GM12878 (cell line): ENCODE measurements around the gene SHMT2. TPM values are rescaled to one million over a fixed set of nuclear protein-coding genes. Genes with fewer than 3 reads are reported as not detected.
A peak's percentile ranks its signal among the peaks of the same experiment; 100 is the strongest.

Source experiments
- ATAC-seq: fragments of 200-7000 bp; cut with Tn5 transposase; 3 replicates; pipeline ENCODE4 v1.9.1; 2020; ENCODE audit warnings: mild to moderate bottlenecking, moderate library complexity
- BruUV-seq: library from RNA; stranded (reverse); fragments of 400-500 nt; replicated peaks from 2 replicates; lab custom pipeline; 2021; lab: Mats Ljungman, UMichigan
- CTCF ChIA-PET: fragments of 300-600 bp; sonication (Branson Sonifier 250); formaldehyde crosslinking; extraction: SDS; loops from one replicate; lab custom pipeline; 2021; ENCODE audit warnings: inconsistent platforms; lab: Yijun Ruan, JAX
- POLR2A ChIA-PET: fragments of 350-600 bp; formaldehyde crosslinking; extraction: SDS; loops from one replicate; lab custom pipeline; 2021; ENCODE audit warnings: inconsistent platforms; lab: Charles Lee
- RAD21 ChIA-PET: fragments of 300-600 bp; sonication (Branson Sonifier 250); formaldehyde crosslinking; loops from one replicate; lab custom pipeline; 2023; ENCODE audit warnings: antibody characterized with exemption; ENCODE audit not compliant: unreplicated experiment; lab: Charles Lee
- SMC1A ChIA-PET: fragments of 300-600 bp; sonication (Branson Sonifier 250); formaldehyde crosslinking; loops from one replicate; lab custom pipeline; 2023; ENCODE audit not compliant: unreplicated experiment, uncharacterized antibody; lab: Charles Lee
- DNase-seq: peaks from one replicate; pipeline ENCODE4 v3.0.0-alpha.2; 2011; ENCODE audit warnings: low read depth, low spot score
- FAIRE-seq: peaks from 3 replicates; lab custom pipeline; 2011; peaks lifted over from hg19 to GRCh38; lab: Jason Lieb, UNC
- H2AFZ ChIP-seq: 2 replicates; pipeline ENCODE4 v1.6.0; 2011; ENCODE audit warnings: low read depth, low read length, control low read depth; ENCODE audit not compliant: control insufficient read depth
- H3K27ac ChIP-seq: 2 replicates; pipeline ENCODE4 v1.5.1; 2011; ENCODE audit warnings: control low read depth; ENCODE audit not compliant: control insufficient read depth, insufficient read depth
- H3K27me3 ChIP-seq, 2 experiments: replicated peaks in 1 of 2; 2 replicates each; pipeline versions ENCODE4 v1.6.0 to v1.6.1; 2011; ENCODE audit warnings: low read length in 1 of 2; ENCODE audit not compliant: control insufficient read depth in 2 of 2, insufficient read depth in 2 of 2
- H3K36me3 ChIP-seq, 2 experiments: 2 replicates each; pipeline ENCODE4 v1.5.1; 2011; ENCODE audit warnings: low read length in 1 of 2; ENCODE audit not compliant: control insufficient read depth in 2 of 2, insufficient read depth in 2 of 2
- H3K4me1 ChIP-seq: 2 replicates; pipeline ENCODE4 v1.6.1; 2011; ENCODE audit warnings: mild to moderate bottlenecking, low read length, moderate library complexity, mixed read lengths; ENCODE audit not compliant: control insufficient read depth, insufficient read depth
- H3K4me2 ChIP-seq: 2 replicates; pipeline ENCODE4 v1.6.0; 2011; ENCODE audit warnings: control low read depth; ENCODE audit not compliant: control insufficient read depth, insufficient read depth
- H3K4me3 ChIP-seq: fragments of 200-600 bp; sonication (generic); 2 replicates; pipeline ENCODE4 v1.5.1; 2016
- H3K79me2 ChIP-seq: 2 replicates; pipeline ENCODE4 v1.6.0; 2011; ENCODE audit warnings: low read length; ENCODE audit not compliant: control insufficient read depth, insufficient read depth
- H3K9ac ChIP-seq: 2 replicates; pipeline ENCODE4 v1.8.0; 2011; ENCODE audit warnings: low read length, control low read depth, mixed read lengths; ENCODE audit not compliant: control insufficient read depth, insufficient read depth
- H3K9me3 ChIP-seq: replicated peaks from 3 replicates; pipeline ENCODE4 v1.5.1; 2011; ENCODE audit warnings: mild to moderate bottlenecking, low read length; ENCODE audit not compliant: control insufficient read depth, insufficient read depth
- H4K20me1 ChIP-seq: 2 replicates; pipeline ENCODE4 v1.6.0; 2011; ENCODE audit not compliant: control insufficient read depth, insufficient read depth
- EGR1 ChIP-seq, 2 experiments: IDR thresholded peaks; 1 replicate in 1 of 2; 2 replicates in 1 of 2; pipeline ENCODE4 v1.6.1; 2011 to 2012; ENCODE audit warnings: low read depth in 2 of 2, low read length in 2 of 2, borderline replicate concordance in 1 of 2, mild to moderate bottlenecking in 1 of 2, moderate library complexity in 1 of 2
- ESRRA ChIP-seq: IDR thresholded peaks from 2 replicates; pipeline ENCODE4 v1.6.1; 2012; ENCODE audit warnings: mild to moderate bottlenecking, low read length, improper control_type of control experiment
- FOXK2 ChIP-seq: fragments of 450-650 bp; IDR thresholded peaks from 2 replicates; pipeline ENCODE4 v1.6.1; 2017; ENCODE audit warnings: mild to moderate bottlenecking, moderate library complexity
- FOXM1 ChIP-seq: IDR thresholded peaks from 2 replicates; pipeline ENCODE4 v1.6.1; 2012; ENCODE audit warnings: low read depth, mild to moderate bottlenecking, inconsistent platforms, low read length, moderate library complexity
- MXI1 ChIP-seq: fragments of 150-350 bp; IDR thresholded peaks from 2 replicates; pipeline ENCODE4 v1.6.1; 2011; ENCODE audit warnings: low read depth, mild to moderate bottlenecking, inconsistent platforms, low read length, improper control_type of control experiment
- RFX5 ChIP-seq: IDR thresholded peaks from 2 replicates; pipeline ENCODE4 v1.6.1; 2011; ENCODE audit warnings: low read depth, low read length, improper control_type of control experiment
- SMAD5 ChIP-seq: IDR thresholded peaks from 2 replicates; pipeline ENCODE4 v1.6.1; 2016; ENCODE audit warnings: antibody characterized with exemption, low read depth
- SMC3 ChIP-seq: IDR thresholded peaks from 2 replicates; pipeline ENCODE4 v1.6.1; 2011; ENCODE audit warnings: low read length, improper control_type of control experiment, borderline replicate concordance
- SUPT20H ChIP-seq: IDR thresholded peaks from 2 replicates; pipeline ENCODE4 v1.6.1; 2011; ENCODE audit warnings: low read depth, mild to moderate bottlenecking, low read length, moderate library complexity, borderline replicate concordance; ENCODE audit not compliant: control insufficient read depth
- TARDBP ChIP-seq: IDR thresholded peaks from 2 replicates; pipeline ENCODE4 v1.6.1; 2016; ENCODE audit warnings: borderline replicate concordance
- ZNF592 ChIP-seq: fragments of 450-650 bp; IDR thresholded peaks from 2 replicates; pipeline ENCODE4 v1.6.1; 2017; ENCODE audit warnings: mild to moderate bottlenecking, moderate library complexity
- WGBS: methylation state at CpG from one replicate; pipeline ENCODE4 v1.1.6; 2016; ENCODE audit warnings: low lambda C conversion rate; ENCODE audit not compliant: insufficient replicate concordance, insufficient coverage; ENCODE audit errors: missing lambda C conversion rate; 5-methylcytosine and 5-hydroxymethylcytosine counted together
- in situ Hi-C: fragments of 300-500 bp; cut with MboI; formaldehyde crosslinking; loops from 9 replicates; pipeline ENCODE4 v1.14.3; 2018; ENCODE audit warnings: mixed read lengths
- intact Hi-C: fragments of 100-400 bp; cut with micrococcal nuclease; formaldehyde crosslinking; loops from one replicate; pipeline ENCODE4 v1.14.2; 2022; ENCODE audit not compliant: unreplicated experiment
- polyA plus RNA-seq, 11 experiments: library from polyadenylated mRNA; depleted of rRNA in 4 of 11; unstranded in 6 of 11; stranded (reverse) in 5 of 11; fragments of >200 nt; fragmentation: Nextera tagmentation in 4 of 11; fragmentation: Illumina TruSeq in 1 of 11; extraction: Ambion mirVana in 4 of 11; extraction: Trizol in 1 of 11; gene quantifications; 1 replicate in 1 of 11; 2 replicates in 10 of 11; pipeline versions ENCODE4 v1.2.1 to v1.2.3, GENCODE V29; 2011 to 2016; ENCODE audit warnings: inconsistent platforms in 2 of 11, missing spikeins in 2 of 11, low read depth in 1 of 11
- total RNA-seq, 4 experiments: library from RNA; depleted of rRNA in 3 of 4; stranded (reverse); fragments of >200 nt in 3 of 4; fragmentation: Illumina TruSeq in 1 of 4; extraction: Trizol in 1 of 4; gene quantifications; 2 replicates each; pipeline versions ENCODE4 v1.2.1 to v1.2.3, GENCODE V29; 2013 to 2021
- TF ChIP-seq, protein P1 (sequence below): fragments of 450-650 bp; IDR thresholded peaks from 2 replicates; pipeline ENCODE4 v1.6.1; 2018; ENCODE audit warnings: borderline replicate concordance, mild to moderate bottlenecking; ENCODE audit not compliant: partially characterized antibody
- TF ChIP-seq, protein P2 (sequence below): IDR thresholded peaks from 2 replicates; pipeline ENCODE4 v1.6.1; 2011; ENCODE audit warnings: low read depth, low read length, improper control_type of control experiment, borderline replicate concordance
- TF ChIP-seq, protein P3 (sequence below), 3 experiments: IDR thresholded peaks in 2 of 3; conservative IDR thresholded peaks in 1 of 3; 2 replicates each; pipeline ENCODE4 v1.5.1; 2011; ENCODE audit warnings: low read depth in 3 of 3, low read length in 3 of 3, mild to moderate bottlenecking in 3 of 3, control low read depth in 2 of 3, moderate library complexity in 2 of 3, inconsistent platforms in 1 of 3, mixed read lengths in 1 of 3; ENCODE audit not compliant: control insufficient read depth in 2 of 3, insufficient read depth in 1 of 3; ENCODE audit errors: extremely low read depth in 1 of 3

Gene SHMT2
- total and polyA plus RNA-seq, 10 of the 15 experiments (the other 5 are each of a cell fraction or from before 2014, with no cell fraction given) = 57.0 to 292 (median 186) TPM

GRCh38 chr12:57214398-57214781 lies 15.1 kb upstream of the SHMT2 start:
- Histone ChIP-seq H3K4me3 (no peak overlapping the region), H3K79me2 (no peaks in the 10 kb centered on the region), H3K27me3 (peaks cover 23% of the 10 kb centered on the region in 2 experiments), H3K9me3 (no peaks in the 10 kb centered on the region), H3K27ac (no peak overlapping the region), H2AFZ (no peak overlapping the region), H3K4me1 (peaks cover 13% of the 10 kb centered on the region), H3K9ac (no peak overlapping the region), H3K36me3 (no peaks in the 10 kb centered on the region), H3K4me2 (no peak overlapping the region), H4K20me1 (no peaks in the 10 kb centered on the region)
- FAIRE-seq (no peak), DNase-seq (no peak), ATAC-seq (peak; percentile 80)
- CTCF ChIA-PET = interaction anchor here (0.7 to 4.7 kb wide), 26 partner anchors 9 to 400 kb away, joined by 3 to 271 read pairs (median 8); partner anchors contain the start of genes GLI1, INHBE, NEMP1 and SHMT2
- RAD21 ChIA-PET = interaction anchor here (1.0 to 3.6 kb wide), 9 partner anchors 9 to 241 kb away, joined by 3 to 35 read pairs (median 12); partner anchors contain the start of genes INHBE and SHMT2
- no TSS peak for BruUV-seq
- SMC1A ChIA-PET = interaction anchor here (0.8 to 4.2 kb wide), 17 partner anchors 9 to 255 kb away, joined by 3 to 55 read pairs (median 5); partner anchors contain the start of genes GLI1, INHBE and SHMT2
- POLR2A ChIA-PET = interaction anchor here (0.6 to 1.9 kb wide), 5 partner anchors 13 to 29 kb away, joined by 3 to 12 read pairs (median 5); partner anchors contain the start of gene SHMT2
- intact Hi-C loops (no loop called here), in situ Hi-C loops (loop anchor here (5.0 kb wide), 1 partner anchor 33 kb away; no protein-coding TSS in a partner anchor)
- WGBS = 1% methylated on average over 14 of the region's 14 CpGs
- TF ChIP-seq EGR1 (IDR thresholded peaks at IDR 0.05; ENCODE audit: borderline replicate concordance in 1 of 2, low read depth in 2 of 2, low read length in 2 of 2) (no peak), SMAD5 (no peak), FOXM1 (no peak), SMC3 (peak; percentile 71; the same call in 1 of the 2 replicates), MXI1 (no peak), ZNF592 (no peak), TARDBP (no peak), ESRRA (no peak), RFX5 (peak; percentile 28; the same call in 1 of the 2 replicates), SUPT20H (no peak), FOXK2 (no peak)
- TF ChIP-seq, protein P1, sequence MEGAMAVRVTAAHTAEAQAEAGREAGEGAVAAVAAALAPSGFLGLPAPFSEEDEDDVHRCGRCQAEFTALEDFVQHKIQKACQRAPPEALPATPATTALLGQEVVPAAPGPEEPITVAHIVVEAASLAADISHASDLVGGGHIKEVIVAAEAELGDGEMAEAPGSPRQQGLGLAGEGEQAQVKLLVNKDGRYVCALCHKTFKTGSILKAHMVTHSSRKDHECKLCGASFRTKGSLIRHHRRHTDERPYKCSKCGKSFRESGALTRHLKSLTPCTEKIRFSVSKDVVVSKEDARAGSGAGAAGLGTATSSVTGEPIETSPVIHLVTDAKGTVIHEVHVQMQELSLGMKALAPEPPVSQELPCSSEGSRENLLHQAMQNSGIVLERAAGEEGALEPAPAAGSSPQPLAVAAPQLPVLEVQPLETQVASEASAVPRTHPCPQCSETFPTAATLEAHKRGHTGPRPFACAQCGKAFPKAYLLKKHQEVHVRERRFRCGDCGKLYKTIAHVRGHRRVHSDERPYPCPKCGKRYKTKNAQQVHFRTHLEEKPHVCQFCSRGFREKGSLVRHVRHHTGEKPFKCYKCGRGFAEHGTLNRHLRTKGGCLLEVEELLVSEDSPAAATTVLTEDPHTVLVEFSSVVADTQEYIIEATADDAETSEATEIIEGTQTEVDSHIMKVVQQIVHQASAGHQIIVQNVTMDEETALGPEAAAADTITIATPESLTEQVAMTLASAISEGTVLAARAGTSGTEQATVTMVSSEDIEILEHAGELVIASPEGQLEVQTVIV = no peak
- TF ChIP-seq, protein P2, sequence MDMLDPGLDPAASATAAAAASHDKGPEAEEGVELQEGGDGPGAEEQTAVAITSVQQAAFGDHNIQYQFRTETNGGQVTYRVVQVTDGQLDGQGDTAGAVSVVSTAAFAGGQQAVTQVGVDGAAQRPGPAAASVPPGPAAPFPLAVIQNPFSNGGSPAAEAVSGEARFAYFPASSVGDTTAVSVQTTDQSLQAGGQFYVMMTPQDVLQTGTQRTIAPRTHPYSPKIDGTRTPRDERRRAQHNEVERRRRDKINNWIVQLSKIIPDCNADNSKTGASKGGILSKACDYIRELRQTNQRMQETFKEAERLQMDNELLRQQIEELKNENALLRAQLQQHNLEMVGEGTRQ = no peak
- TF ChIP-seq, protein P3, sequence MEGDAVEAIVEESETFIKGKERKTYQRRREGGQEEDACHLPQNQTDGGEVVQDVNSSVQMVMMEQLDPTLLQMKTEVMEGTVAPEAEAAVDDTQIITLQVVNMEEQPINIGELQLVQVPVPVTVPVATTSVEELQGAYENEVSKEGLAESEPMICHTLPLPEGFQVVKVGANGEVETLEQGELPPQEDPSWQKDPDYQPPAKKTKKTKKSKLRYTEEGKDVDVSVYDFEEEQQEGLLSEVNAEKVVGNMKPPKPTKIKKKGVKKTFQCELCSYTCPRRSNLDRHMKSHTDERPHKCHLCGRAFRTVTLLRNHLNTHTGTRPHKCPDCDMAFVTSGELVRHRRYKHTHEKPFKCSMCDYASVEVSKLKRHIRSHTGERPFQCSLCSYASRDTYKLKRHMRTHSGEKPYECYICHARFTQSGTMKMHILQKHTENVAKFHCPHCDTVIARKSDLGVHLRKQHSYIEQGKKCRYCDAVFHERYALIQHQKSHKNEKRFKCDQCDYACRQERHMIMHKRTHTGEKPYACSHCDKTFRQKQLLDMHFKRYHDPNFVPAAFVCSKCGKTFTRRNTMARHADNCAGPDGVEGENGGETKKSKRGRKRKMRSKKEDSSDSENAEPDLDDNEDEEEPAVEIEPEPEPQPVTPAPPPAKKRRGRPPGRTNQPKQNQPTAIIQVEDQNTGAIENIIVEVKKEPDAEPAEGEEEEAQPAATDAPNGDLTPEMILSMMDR (IDR thresholded peaks at IDR 0.05 in 2 of 3, conservative IDR thresholded peaks at IDR 0.05 in 1 of 3; ENCODE audit: control insufficient read depth in 2 of 3, extremely low read depth in 1 of 3, insufficient read depth in 1 of 3, low read depth in 3 of 3, low read length in 3 of 3) = peak; percentile 58 to 79 (median 75)
